ENCODE measurements around the gene COL27A1.
A peak's percentile ranks its signal among the peaks of the same experiment; 100 is the strongest.
"Not testable (repeated sequence)": the region's sequence is repeated elsewhere in the genome, so short reads cannot be mapped to it uniquely, and the experiment has no call there.

COL27A1 gene

GRCh38 chr9:114311571-114312512 is 156.5 kb downstream of the COL27A1 start:
- no peak for DNase-seq

- no peak for DNase-seq
These were observed 157.2 kb downstream of the COL27A1 start for GRCh38 chr9:114312513-114312875.

- DNase-seq: no peak
These were observed 157.8 kb downstream of the COL27A1 start for GRCh38 chr9:114313186-114313585.

- DNase-seq: no peak
These were observed 159.0 kb downstream of the COL27A1 start for GRCh38 chr9:114314256-114314867.

- DNase-seq: no peak
These were observed 159.8 kb downstream of the COL27A1 start for GRCh38 chr9:114314881-114315722.

GRCh38 chr9:114315723-114316363 is 160.5 kb downstream of the COL27A1 start:
- no peak for DNase-seq

GRCh38 chr9:114316605-114317230 is 161.4 kb downstream of the COL27A1 start:
- DNase-seq: no peak

GRCh38 chr9:114317665-114318357 is 162.5 kb downstream of the COL27A1 start:
- no peak for DNase-seq

GRCh38 chr9:114318416-114318815 is 163.1 kb downstream of the COL27A1 start:
- no peak for DNase-seq

- DNase-seq: no peak
These were observed 163.8 kb downstream of the COL27A1 start for GRCh38 chr9:114319147-114319546.

- DNase-seq: peak; percentile 30 to 50
These were observed 165.4 kb downstream of the COL27A1 start for GRCh38 chr9:114320710-114321109.

GRCh38 chr9:114321759-114322158 is 166.4 kb downstream of the COL27A1 start:
- DNase-seq: peak; percentile 56 to 71

- DNase-seq: not testable (repeated sequence)
These were observed 167.0 kb downstream of the COL27A1 start for GRCh38 chr9:114322160-114322818.

- DNase-seq: not testable (repeated sequence)
These were observed 167.6 kb downstream of the COL27A1 start, which contains the start of gene ORM1 for GRCh38 chr9:114322831-114323531. TSS of gene ORM1 (plus strand) at chr9:114323098. CDS start at chr9:114323134, 36 bp downstream.

GRCh38 chr9:114323849-114324248 is 168.5 kb downstream of the COL27A1 start:
- DNase-seq: not testable (repeated sequence)

- DNase-seq: no peak
These were observed 169.2 kb downstream of the COL27A1 start for GRCh38 chr9:114324492-114324891.

- not testable (repeated sequence) for DNase-seq
These were observed 169.6 kb downstream of the COL27A1 start for GRCh38 chr9:114324965-114325364.

GRCh38 chr9:114325684-114326254 is 170.4 kb downstream of the COL27A1 start:
- DNase-seq: not testable (repeated sequence)

GRCh38 chr9:114327749-114328148 is 172.4 kb downstream of the COL27A1 start:
- DNase-seq: no peak

GRCh38 chr9:114328357-114328820 is 173.1 kb downstream of the COL27A1 start:
- DNase-seq: not testable (repeated sequence)

Data from activated CD4-positive, alpha-beta T cell treated with anti-CD3 and anti-CD28 coated beads, Interleukin-2, amount 50 U/mL, for 48 hours (primary cell).